HG02943 (cell line): ENCODE measurements around the gene ABCB6.

Experiments
- ATAC-seq: cut with Tn5 transposase; IDR thresholded peaks from one replicate; pipeline ENCODE4 v1.9.1; 2021; ENCODE audit warnings: mild to moderate bottlenecking, low read depth, moderate library complexity; ENCODE audit not compliant: unreplicated experiment

ABCB6 gene

DNA sequence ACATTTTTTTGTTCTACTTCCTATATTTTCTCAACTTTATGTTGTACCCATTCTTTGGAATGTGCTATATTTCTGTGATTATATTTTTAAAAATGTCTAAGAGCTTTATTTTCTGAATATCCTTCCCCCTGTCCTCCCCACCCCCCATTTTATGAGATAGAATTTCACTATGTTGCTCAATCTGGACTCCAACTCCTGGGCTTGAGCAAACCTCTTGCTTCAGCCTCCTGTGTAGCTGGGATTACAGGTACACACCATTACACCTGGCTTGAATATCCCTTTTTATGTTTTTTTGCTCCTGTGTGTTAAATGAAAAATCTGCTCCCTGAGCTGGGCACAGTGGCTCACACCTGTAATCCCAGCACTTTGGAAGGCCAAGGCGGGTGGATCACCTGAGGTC lies 21.4 kb downstream of the ABCB6 start:
- no peak for ATAC-seq

DNA sequence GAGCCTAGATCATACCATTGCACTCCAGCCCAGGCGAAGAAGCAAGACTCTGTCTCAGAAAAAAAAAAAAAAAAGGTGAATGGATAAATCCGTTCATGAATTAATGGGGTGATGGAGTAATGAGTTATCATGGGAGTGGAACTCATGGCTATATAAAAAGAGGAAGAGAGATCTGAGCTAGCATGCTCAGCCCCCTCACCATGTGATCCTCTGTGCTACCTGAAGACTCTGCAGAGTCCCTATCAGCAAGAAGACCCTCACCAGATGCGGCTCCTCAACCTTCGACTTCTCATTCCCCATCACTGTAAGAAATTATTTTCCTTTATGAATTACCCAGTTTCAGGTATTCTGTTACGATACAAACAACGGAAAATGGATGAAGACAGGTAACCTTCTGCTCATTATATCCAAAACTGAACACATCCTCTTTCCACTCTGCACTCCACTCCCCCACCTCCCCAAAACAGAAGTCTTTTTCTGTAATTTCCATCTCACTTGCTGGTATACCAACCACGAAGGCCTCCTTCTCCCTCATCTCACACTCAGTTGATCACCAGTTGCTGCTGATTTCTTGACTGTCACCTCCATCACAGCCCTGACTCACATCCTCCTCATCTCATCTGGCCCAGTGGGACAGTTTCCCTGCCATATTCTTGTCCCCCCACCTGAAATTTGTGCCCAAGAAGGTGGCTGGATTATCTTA lies 31.9 kb downstream of the ABCB6 start:
- no peak for ATAC-seq

DNA sequence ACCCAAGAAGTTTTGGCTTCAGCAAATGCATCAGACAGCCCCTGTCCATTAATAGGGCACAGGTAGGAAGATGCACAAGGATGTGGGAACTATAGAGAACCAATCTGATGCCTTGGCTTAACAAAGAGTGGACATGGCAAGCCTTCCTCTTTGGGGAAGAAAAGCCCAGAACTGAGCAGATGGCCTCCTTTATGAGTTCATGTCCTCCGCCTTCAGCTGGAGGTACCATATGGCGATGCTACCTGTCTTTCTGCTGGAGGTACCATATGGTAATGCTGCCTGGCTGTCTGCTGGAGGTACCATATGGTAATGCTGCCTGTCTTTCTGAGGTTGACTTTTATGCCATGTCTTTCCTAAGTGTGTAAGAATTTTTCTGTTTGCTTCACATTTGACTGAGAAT lies 34.6 kb downstream of the ABCB6 start:
- ATAC-seq, result no peak

DNA sequence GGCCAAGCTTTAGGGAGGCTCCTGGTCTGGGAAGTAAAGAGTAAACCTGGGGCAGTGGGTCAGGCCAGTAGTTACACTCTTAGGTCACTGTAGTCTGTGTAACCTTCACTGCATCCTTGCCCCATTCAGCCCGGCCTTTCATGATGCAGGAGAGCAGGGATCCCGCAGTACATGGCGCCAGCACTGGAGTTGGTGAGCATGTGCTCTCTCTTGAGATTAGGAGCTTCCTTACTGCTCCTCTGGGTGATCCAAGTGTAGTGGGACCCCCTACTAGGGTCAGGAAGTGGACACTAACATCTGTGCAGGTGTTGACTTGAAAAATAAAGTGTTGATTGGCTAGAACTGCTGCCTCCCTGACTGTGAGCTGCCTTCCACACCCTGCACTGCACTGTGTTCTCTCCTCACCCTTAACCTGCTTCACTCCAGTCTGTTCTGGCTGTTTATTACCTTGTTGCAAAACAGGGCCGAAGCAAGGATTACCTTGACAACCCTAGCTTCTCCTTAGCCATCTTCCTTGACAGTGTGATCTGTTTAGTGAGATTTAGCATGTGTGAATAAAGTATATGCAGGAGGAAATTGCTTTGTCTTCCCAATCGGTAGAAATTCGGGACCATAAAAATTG lies 35.5 kb downstream of the ABCB6 start:
- no peak for ATAC-seq

DNA sequence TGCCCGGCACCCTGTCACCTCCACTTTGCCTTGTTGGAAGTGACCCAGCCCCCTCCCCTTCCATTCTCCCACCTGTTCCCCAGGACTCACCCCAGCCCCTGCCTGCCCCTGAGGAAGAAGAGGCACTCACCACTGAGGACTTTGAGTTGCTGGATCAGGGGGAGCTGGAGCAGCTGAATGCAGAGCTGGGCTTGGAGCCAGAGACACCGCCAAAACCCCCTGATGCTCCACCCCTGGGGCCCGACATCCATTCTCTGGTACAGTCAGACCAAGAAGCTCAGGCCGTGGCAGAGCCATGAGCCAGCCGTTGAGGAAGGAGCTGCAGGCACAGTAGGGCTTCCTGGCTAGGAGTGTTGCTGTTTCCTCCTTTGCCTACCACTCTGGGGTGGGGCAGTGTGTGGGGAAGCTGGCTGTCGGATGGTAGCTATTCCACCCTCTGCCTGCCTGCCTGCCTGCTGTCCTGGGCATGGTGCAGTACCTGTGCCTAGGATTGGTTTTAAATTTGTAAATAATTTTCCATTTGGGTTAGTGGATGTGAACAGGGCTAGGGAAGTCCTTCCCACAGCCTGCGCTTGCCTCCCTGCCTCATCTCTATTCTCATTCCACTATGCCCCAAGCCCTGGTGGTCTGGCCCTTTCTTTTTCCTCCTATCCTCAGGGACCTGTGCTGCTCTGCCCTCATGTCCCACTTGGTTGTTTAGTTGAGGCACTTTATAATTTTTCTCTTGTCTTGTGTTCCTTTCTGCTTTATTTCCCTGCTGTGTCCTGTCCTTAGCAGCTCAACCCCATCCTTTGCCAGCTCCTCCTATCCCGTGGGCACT lies 36.2 kb downstream of the ABCB6 start:
- no peak for ATAC-seq

DNA sequence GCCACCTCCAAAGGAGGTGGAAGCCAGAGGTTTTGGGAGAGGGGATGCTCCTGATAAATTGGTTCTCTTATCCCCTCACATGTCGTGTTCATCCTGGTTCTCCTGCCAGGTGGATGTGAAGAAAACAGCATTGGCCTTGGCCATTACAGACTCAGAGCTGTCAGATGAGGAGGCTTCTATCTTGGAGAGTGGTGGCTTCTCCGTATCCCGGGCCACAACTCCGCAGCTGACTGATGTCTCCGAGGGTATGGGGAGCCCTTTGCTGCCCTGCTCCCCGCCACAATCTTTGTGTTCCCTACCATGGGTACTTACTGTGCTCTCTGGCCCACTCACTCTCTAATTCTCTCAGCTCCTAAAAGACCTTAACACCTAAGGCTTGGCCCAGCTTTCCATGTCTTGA lies 37.2 kb downstream of the ABCB6 start:
- ATAC-seq, result no peak

DNA sequence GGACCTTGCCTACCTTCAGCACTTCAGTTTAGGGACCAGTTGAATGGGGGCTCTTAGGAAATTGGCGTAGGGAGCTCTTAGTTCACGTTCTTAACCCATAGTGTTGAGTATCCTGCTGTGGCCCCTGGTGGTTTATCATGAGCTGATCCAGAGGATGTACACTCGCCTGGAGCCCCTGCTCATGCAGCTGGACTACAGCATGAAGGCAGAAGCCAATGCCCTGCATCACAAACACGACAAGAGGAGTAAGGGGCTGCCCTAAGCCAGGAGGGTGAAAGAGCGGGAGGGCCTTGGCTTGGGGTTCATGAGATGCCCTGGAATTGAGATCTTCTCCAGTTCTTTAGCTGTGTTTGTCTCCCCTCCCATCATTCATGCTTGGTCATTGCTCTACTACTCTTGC lies 37.8 kb downstream of the ABCB6 start:
- ATAC-seq, result no peak

DNA sequence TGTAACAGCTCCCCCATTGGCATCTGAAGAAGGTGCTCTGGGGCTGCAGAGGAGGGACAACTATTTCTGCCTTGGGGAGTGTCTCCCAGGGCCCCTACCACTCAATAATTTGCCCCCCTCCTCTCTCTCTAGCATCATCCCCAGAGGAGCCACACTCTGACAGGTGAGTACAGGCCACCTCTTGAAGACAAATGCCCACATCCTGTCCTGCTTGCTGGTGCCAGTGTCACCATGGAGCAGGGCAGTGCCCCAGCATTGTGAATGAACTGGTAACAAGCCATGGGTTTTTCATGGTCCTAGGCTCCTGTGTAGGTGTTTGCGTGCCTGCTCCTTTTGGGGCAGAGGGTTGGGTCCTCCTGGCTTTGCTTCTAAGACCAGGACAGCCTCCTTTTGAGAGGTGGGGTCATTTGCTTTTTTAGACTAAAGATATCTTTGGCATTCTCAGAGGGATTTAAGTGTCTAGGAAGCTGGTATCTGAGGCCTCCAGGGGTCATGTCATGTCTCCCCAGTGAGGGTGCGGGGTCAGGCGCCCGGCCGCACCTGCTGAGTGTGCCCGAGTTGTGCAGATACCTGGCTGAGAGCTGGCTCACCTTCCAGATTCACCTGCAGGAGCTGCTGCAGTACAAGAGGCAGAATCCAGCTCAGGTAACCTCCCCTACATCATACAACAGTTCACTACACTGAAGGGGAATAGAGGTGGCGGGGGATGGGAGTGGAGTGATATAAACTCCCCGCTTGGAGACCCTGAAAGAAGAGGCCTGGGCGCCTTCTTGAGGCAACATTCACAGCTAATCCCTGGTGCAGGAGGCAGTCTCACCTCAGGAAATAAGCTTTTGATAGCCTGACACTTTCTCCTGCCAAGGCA lies 38.9 kb downstream of the ABCB6 start:
- no peak for ATAC-seq

DNA sequence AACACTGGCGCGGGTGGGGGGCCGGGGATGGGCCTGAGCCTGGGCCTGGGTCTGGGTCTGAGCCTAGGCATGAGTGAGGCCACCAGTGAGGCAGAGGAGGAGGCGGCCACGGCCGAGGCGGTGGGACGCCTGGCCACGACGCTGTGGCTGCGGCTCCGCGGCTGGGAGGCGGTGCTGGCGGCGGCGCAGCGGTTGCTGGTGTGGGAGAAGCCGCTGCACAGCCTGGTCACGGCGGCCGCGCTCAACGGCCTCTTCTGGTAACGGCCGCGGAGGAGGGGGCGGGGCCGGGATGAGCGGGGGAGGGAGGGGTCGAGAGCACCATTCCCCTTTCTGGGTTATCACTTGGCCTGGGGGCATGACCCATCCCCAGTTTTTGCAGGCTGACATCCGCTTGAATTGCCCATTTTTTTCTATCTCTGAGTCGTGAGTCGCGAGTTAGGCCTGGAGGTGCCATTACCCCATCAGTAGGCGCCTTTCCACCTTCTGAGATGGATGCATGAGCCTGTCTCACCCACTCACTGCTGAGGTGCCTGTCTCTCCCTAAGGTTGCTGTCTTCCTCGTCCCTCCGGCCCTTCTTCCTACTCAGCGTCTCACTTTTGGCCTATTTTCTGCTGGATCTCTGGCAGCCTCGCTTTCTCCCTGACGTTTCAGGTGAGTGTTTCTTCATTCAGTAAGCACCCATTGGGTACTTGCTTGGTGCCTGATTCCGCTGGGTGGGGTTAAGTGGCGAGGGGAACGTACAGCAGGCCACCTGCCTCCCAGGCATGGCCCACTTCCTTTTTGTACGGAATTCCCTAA lies 40.2 kb downstream of the ABCB6 start:
- no peak for ATAC-seq

DNA sequence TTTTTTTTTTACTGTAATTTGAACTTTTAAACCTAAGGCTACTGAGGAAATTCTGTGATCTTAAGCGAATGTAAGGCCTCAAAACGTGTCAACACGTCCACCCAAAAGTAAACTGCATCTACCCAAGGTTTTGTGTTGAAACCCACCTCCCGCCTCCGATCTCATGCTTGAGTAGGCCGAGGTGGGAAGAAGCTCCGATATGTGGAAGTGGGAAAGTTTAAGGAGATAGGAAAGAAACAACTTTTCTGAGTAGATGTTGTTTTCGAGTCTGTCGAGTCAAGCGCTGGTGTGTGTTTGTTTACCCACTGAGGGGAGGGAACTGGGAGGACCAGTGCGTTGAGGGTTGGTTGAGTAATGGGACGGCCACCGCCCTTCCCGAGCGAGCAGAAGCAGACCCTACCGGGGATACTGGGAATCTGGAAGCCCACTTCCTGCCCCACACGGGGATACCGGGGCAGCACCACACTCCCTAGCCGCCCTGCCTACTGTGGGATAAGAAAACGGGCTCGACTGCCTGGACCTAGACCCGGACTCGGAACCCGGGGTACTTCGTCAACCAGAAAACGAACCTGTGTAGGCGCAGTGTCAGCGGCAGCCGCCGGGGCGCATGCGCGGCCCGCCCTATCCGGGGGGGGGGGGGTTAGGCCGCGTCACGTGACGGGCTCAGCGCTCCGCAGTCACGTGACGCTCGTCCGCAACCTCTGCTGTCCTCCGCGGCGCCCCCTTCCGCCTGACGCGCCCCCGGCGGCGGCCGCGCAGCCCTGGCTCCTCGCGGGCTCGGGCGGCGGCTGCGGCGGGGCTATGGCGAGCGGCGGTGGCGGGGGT lies 41.0 kb downstream of the ABCB6 start, which contains the start of gene RETREG2:
Gene RETREG2 (plus strand): TSS at position 724 of the 825 bp plus-strand sequence. CDS start 78 bp downstream, at position 802.
- ATAC-seq, result no peak

DNA sequence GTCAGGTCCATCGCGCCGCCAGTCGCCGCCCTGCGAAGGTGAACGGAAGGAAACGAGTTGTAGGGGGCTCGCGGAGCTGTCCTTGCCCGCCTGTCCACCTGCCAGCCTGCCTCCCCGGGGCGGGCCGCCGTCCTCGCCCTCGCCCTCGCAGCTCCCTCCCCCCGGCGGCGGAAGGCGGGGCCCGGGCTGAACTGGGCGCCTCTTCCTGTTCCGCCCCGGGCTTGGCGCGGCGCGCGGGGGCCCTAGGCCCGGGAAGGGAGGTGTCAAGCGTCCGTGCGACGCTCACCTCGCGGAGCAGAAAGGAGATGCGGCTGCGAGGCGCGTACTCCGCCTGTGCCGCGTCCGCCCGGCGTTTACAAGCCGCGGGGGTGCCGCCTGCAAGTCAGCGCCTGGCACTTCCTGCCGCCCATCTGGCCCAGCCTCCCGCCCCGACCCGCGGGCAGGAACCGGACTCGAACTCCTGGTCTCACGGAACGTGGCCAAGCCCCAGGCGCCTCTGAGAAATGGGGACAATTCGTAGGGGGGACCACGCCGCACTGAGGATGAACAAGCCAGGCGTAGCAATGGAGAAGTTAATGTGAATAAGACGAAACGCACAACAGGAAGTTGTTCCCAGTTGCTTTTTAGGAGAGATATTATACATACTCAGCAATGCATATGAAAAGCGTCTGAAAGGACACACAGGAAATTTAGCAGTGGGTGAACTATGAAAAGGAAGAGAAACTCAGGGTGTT lies 41.8 kb downstream of the ABCB6 start, which contains the start of gene CNPPD1:
Gene CNPPD1 (minus strand): TSS at position 108 of the 734 bp plus-strand sequence. CDS start 97 bp downstream, at position 11.
- ATAC-seq, result peak; percentile 55

DNA sequence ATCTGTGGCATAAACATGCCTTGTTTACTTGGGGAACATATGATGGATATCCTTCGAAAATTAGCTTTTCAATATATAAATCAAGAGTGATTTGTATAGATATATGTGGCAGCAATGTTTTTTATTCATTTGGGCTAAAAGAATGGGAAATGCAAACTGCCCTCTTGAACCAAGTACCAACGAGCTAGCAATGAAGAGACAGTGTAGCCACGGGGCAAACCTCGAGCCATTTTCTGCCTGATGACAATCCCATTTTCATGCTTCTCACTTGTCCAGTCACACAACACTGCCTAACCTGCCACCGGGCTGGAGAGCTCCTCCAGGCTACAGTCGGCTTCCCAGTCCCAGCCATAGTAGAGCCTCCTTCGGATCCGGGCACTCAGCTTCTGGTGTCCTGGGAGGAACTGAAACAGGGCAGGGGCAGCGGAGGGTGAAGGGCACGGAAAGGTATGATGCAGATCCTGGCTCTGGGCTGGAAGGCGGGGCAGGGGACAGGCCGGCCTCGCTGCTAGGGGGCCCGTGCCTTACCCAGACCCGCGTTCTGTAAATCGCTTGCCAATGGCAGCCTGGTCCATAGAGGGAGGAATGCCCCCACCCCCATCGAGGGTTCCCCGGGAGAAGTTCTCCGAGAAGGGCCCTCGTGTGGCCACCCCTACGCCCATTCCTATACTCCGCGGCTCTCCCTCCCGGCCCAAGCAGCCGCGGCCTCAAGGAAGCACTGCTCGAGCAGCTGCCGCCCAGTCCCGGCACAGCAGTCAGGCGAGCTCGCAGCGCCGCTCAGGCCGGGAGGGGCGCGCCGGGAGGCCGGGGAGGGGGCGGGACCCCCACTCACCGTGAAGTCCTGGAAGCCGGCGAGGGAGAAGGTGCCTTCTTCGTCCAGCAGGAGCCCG lies 42.6 kb downstream of the ABCB6 start:
- peak; percentile 23 for ATAC-seq

DNA sequence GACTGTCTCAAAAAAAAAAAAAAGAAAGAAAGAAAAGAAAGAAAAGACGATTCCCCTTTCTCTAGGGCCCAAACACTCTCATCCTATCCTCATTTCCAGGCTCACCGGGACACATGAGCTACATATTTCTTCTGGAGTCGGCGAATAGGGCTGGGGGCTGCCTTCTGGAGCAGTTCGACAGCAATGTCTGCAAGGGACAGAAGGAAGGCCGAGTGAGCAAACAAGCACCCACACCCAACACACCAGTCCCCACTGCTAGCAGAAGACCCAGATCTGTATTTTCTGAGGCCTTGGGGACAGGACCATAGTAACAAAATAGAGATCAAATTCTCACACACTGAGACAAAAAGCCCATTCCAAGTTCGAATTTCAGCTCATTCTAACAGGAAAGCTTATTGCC lies 43.3 kb downstream of the ABCB6 start:
- no peak for ATAC-seq

DNA sequence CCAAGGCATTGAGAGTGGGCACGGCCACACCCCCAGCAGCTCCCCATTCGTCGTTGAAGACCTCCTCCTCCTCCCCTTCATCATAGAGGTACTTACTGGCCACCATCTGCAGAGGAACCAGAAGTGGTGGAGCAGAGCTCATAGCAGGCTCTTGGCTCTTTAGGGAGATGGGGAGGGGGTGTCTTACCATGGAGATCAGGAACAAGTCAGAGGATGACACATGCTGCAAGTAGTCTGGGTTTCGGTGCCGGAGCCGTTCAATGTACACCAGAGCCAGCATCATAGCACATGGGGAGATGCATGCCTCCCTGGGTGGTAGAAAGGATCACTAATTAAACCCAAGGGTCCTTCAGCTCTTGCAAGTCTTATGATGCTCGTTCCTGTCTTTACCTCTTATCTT lies 44.0 kb downstream of the ABCB6 start:
- no peak for ATAC-seq

DNA sequence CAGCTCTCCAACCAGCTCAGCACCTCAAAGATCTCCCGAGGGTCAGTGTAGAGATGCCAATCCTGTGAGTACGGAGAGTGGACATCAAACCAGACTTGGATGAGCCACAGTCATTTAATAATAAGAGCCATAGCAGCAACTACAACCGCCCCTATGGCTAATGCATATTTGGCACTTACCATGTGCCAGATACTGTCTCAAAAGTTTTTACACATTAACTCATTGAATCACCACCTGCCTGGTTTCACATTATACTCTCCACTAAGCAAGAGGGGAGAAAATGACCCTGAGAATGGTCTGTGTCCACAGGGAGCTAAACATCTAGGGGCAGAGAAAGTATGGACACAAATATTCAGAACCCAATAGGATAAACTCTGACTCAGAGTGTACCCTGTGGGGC lies 44.6 kb downstream of the ABCB6 start:
- ATAC-seq, result no peak

DNA sequence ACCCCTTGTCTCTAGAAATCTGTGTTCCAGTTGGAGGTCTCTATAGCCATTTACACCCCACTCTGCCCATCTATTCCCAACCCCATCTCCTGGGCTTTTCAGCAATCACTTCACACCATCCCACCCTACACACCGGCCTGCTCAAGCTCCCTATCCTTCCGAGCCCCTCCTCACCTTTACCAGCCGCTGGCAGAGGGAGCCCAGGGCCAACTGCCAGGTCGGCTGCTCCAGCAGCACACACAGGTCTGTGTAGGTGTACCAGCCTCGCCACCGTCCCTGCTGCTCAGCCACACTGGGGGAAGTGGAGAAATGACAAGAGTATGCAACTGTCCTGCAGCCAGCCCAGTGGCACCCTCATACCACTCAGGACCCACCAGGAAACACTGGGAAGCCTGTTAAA lies 45.6 kb downstream of the ABCB6 start:
- no peak for ATAC-seq
